ENCODE measurements around the gene SMC5.

DNA sequence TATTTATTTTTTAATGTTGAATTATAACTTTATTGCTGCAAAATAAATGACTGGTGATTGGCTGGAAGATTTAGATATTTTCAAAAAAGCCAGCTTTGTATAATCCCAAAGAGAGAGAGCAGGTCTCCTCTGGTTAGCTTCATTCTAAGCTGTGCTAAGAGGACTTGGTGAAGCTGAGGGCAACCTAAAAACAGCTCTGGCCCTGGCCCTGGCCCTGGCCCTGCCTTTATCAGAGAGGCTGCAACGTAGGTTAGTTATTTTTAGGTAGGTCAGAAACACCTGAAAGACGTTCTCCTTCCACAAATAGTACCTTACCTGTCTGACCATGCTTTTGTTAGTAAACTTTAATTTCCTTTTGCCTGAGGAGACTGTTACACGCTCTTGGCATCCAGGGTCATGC lies 97.0 kb downstream of the SMC5 start:
- no peak for TF ChIP-seq CTCF (IDR thresholded peaks at IDR 0.05)
- TF ChIP-seq POLR2A (IDR thresholded peaks at IDR 0.05) = no peak

All from lower leg skin (tissue), 3 donors.